HG03108 (cell line): Measurements from ENCODE around the gene RHOG.
"Not testable (repeated sequence)": the region's sequence is repeated elsewhere in the genome, so short reads cannot be mapped to it uniquely, and the experiment has no call there.

Source experiments
- ATAC-seq: cut with Tn5 transposase; IDR thresholded peaks from one replicate; pipeline ENCODE4 v1.9.1; 2021; ENCODE audit warnings: moderate library complexity; ENCODE audit not compliant: unreplicated experiment

Gene RHOG

GRCh38 chr11:3840870-3841425 is at the start of gene RHOG:
Gene RHOG, minus strand, starts transcription at chr11:3840959. Its CDS starts 12,821 bp downstream, at chr11:3828138.
- ATAC-seq = peak; percentile 36

DNA sequence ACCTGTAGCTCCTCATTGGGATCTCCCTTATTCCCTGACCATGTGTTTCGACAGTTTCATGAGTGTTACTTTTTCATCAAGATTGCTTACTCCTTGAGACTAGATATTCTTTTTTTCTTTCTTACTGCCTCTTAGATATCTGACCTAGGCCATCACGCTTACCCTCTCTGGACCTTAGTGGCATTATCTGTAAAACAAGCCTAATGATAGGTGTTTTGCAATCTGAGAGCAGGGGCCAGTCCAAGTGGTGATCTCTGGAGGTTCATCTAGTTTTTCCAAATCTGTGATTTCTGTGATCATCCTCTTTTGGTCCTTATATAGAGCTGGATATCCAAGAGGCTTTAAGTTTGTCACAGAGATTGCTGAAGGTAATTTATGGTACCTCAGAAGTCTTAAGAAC is 49.3 kb upstream of the RHOG start:
- ATAC-seq = no peak

DNA sequence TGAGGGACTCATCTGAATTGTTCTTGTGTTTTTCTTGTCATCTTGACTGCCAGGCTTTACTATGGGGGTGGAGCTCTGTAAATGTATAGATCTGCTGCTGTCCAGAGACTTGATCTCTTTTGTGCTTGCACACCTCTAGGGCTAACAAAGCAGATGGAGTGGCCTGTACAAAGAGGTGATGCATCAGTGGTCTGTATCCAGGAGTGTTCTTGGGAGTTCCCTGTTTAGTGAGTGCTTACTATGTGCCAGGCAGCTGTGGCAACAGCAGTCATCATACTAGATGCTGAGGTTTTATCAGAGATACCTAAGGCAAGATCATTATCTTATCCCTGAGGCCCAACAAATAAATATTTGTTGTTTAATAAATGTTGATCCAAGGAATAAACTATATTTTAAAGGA is 48.1 kb upstream of the RHOG start:
- ATAC-seq = no peak

DNA sequence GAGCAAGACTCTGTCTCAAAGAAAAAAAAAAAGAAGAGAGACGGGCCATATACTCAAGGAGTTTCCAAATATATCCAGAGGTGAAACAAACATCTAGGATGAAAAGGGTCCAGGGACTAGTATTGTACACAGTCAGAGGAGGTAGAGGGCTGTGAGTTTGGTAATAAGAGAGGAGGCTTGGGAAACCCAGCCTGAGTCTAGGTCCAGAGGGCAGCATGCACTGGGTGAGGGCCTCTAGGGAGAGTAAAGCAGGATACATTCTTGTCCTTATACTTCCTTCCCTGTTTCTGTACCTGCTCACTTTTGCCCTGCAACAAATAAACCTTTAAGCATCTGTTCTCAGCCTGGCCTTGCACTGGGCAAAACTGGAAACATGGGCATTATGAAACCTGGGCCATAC is 46.2 kb upstream of the RHOG start:
- ATAC-seq = no peak

GRCh38 chr11:3885855-3886254 is 45.1 kb upstream of the RHOG start:
- ATAC-seq = no peak

DNA sequence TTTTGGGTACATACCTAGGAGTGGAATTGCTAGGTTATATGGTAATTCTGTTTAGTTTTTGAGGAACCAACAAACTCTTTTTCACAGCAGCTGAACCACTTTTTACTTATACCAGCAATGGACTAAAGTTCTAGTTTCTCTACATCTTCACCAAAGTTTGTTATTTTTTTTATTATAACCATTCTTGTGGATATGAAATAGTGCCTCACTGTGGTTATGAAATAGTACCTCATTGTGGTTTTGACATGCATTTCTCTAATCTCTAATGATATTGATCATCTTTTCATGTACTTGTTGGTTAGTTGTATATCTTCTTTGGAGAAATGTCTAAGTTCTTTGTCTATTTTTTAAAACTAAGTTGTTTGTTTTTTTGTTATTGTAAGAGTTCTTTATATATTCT is 41.9 kb upstream of the RHOG start:
- no peak for ATAC-seq

DNA sequence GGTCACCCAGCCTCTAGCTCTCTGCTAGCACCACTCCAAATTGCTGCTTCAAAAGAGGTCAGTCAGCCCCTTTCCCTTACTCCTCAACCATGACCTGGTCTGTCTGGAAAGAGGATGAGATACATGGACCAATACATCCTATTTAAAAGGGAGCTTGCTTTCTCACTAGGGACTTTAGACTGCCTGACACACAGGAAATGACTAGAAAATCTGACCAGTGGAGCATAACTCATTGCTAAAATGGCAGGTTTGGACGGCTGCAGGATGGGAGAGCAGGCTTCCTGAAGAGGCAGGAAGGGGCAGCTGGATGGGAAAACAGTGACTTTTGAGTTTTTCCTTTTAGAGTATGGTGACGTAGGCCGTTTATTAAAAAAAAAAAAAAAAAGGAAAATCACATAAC is 40.0 kb upstream of the RHOG start:
- peak; percentile 36 for ATAC-seq

- ATAC-seq = peak; percentile 61
These were observed 39.3 kb upstream of the RHOG start for GRCh38 chr11:3879967-3880542.

DNA sequence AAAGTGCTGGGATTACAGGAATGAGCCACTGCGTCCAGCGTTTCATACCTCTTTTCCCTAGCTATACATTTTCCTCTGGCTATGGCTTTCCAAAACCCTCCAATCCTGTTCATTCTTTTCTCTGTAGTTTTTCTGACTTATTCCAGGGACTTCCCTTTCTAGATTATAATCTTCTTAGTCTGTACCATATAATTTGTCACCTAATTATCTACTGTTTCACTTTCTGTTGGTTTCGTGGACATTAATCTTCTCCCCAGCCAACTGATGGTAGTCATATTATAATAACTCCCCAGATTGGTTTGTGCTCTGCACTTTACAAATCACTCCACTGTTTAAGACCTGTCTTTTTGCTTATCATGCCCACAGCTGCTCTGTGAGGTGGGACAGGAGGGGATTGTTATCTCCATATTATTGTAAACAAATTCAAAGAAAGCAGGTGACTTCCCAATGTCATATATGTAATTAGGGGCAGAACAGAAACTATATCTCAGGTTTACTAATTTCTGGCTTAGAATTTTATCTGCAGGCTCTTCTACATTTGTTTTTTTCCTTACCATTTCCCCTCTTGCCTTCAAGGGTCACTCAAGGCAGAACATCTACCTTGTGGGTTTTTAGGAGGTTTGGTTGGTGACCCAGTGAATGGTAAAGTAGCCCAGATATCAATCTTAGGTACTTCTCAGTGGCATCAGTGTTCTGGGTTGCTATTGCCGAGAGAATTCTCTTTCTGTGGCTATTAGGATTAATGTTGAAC is 38.6 kb upstream of the RHOG start:
- ATAC-seq = peak; percentile 28

GRCh38 chr11:3878258-3878584 is 37.5 kb upstream of the RHOG start:
- ATAC-seq = no peak

DNA sequence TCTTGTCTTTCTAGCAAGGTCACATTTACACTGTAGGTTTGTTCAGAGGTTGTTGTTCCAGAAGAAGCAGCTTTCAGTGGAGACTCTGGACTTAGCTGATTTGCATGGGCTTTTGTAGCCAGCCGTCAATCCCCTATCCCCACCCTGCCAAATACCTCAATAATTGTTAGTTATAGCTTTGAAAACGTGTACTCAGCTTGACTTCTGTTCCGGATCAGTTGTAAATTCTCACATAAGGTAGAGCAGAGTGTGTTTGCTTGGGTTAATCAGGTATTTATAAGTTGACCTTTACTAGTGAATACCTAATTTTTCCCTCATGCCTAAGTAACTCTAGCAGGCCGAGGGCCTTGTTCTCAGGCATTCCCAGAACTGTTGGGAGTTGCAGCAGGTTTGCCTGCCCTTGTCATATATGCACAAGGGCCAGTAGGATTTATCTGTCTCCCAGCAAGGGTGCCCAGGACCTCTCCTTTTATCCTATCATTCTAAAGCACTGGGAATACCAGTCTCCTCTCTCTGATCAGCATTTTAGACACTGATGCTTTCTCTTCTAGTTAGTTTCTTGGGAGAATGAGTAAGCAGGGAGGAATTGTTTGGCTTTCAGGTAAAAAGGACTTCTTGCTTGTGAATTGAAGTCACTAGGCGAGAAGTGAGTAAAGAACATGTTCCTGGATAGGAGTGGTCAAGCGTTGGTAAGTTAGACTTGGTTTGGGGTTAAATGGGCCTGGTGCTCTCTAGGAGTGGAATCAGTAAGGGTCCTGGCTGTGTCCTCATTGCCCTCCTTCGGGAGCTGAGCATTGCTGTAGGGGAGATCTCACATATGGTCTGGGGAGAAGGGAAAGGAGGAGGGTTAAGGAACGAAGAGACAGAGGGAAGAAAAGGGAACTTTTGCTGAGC is 36.9 kb upstream of the RHOG start:
- ATAC-seq = no peak

DNA sequence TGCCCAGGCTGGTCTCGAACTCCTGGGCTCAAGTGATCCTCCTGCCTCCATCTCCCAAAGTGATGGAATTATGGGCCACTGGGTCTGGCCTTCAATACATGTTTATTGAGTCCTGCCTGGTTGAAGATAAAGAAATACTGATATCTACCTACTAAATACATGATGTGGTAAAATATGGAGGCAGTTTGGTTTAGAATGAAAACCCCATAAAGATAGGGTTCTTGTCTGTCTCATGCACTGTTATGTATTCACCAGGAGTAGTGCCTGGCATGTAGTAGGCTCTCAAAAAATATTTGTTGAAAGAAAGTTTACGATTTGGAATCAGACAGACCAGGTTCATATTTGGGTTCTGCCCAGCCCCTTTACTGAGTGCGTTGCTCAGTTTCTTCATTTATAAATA is 35.9 kb upstream of the RHOG start:
- ATAC-seq = no peak

DNA sequence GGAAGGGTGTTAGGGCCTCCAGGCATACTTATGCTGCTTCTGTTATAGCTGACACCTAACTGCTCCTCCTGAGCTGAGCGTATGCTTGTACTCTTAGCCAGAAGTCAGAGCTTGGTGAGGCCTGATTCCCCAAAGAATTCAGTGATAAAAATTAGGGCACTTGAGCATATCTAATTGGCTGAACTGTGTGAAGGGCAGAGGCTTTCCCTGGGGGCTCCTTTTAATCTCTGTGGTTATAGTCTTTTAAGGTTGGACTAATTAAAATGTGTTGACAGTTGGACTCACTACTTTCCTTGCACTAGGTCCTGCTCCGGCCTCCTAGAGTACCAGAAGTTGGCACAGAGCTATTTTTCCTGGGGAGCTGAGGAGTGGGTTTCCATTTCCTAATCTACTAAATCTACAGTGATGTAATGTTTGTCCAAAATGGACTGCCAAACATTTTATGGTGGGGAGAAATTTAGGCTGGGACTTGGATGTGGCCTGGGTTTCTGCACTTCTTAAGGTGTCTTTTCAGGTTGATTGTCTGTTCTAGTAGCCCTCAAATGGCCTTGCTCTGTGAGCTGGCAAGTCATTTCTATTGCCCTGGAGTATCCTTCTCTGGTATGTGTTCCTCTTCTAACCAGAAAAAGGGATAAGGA is 33.1 kb upstream of the RHOG start:
- ATAC-seq = no peak

DNA sequence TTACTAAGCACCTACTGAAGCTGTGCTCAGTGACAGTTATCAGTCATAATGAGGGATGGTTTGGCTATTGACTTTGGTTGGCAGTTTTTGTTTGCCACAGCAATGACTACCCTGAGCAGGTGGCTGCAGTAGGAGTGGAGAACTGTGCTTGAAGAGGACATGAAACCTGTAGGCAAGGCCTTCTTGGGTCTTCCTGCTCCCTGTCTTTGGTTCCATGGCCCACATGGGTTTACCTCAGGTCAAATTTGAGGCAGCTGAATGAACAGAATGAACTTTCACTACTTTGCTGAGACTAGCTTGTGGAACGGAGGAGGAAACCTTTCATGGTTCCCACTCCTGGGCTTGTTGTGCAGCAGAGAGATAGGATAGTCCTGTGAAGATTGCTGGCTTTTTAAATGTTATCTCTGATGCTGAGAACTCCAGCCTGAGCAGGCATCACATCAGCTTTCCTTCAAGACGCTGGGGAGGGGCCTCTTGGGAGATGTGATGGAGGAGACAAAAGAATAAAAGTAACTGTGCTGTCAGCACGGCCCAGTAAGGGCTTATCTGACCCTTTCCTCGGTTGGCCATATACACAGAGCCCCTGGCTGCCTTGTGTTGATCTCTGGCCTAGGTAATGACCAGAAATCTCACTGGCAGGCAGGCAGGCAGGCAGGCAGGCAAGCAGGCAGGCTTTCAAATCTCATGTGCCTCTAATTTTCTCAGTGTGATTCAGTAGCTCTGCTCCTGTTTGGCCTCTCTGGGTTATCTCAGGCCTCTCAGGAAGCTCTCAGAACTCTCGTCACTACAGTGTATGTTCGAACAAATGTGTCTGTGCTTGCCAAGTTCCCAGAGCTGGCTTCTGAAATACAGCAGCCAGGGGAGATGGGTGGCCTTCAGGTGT is 26.7 kb upstream of the RHOG start:
- peak; percentile 57 for ATAC-seq

DNA sequence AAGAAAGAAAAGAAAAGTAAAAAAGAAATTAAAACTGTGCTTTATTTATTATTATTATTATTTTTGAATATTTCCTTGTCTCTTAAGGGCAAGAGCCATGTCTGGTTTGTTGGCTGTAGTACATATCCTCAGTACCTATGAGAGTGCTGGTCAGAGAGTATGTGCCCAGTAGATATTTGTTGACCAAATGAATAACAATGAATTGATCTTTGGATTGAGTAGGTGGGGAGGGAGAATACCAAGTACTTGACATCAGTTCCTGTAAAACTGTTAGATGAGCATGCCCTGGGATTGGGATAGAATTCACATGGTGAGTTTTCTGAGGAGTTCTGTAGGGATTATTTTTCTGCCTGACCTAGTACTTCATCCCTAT is 26.1 kb upstream of the RHOG start:
- ATAC-seq = no peak

GRCh38 chr11:3866206-3866605 is 25.4 kb upstream of the RHOG start:
- ATAC-seq = no peak

DNA sequence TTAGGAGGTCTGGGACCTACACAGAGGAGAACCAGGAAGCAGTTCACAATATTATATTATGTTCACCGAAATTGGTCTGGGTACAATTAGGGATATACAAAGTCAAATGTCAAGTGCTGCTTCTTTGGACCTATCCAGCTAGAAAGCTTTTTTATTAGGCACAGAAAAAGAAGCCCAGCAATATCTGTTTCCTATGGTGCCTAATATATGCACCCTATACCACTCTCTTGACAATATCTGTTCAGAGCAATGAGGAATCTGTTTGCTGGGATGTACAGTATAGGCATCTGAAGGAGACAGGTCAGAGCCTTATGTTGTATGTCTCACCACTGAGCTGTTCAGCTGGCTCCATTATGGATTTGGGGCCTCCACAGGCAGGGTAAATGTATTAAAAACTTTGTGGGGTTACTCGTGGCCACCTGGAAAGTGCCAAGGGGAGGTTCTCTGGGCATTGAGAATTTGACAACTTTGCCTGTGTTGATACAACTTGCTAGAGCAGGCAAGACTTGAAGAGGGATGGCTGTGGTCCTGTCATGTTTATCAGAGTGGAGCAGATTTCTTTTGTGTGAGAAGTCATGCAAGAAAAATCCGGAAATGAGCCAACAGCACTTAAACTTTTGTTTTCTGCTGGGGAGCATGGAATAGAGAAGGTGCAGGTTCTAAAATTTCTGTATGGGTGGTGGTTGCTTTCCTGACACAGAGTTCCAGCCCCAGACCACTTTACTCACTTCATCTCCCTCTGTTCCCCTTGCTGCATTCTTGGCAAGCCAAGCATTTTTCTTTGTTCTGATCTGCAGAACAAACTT is 24.8 kb upstream of the RHOG start:
- ATAC-seq = no peak

GRCh38 chr11:3861683-3862082 is 20.9 kb upstream of the RHOG start:
- ATAC-seq = no peak

DNA sequence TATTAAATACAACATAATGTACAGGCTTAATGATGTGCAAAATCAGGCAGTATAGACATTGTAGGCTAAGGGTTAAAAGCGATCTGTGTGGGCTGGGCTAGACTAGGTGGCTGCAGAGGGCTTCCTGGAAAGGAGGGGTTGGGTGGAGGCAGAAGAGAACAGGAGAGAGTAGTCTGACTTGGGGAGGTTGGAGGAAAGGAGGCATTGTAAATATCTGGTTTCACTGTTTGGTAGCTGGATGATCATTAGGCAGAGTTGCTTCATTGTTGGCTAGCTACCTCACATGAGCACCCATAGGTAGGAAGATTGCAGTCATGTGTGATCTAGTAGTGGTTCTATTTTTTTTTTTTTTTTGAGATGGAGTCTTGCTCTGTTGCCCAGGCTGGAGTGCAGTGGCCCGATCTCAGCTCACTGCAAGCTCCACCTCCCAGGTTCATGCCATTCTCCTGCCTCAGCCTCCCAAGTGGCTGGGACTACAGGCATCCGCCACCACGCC is 20.2 kb upstream of the RHOG start:
- not testable (repeated sequence) for ATAC-seq
